Naive thymus-derived CD4-positive, alpha-beta T cell (primary cell): Measurements from ENCODE around the gene LEF1. TPM values are rescaled to one million over a fixed set of nuclear protein-coding genes. Genes with fewer than 3 reads are reported as not detected.
"Not testable (repeated sequence)": the region's sequence is repeated elsewhere in the genome, so short reads cannot be mapped to it uniquely, and the experiment has no call there.

ENCODE experiments used
- ATAC-seq: fragments of 150-1000 bp; cut with Tn5 transposase; 2 replicates; pipeline ENCODE4 v1.10.0; 2021; ENCODE audit warnings: mild to moderate bottlenecking, moderate library complexity
- CTCF ChIA-PET: fragments of 350-600 bp; sonication (Branson Sonifier 250); formaldehyde crosslinking; loops from one replicate; lab custom pipeline; 2021; ENCODE audit warnings: antibody characterized with exemption; lab: Charles Lee
- POLR2A ChIA-PET: fragments of 350-600 bp; sonication (Branson Sonifier 250); formaldehyde crosslinking; loops from one replicate; lab custom pipeline; 2021; ENCODE audit warnings: antibody characterized with exemption, inconsistent platforms; lab: Charles Lee
- DNase-seq, 9 donors: peaks; one replicate each; pipeline versions ENCODE4 v3.0.0 to v3.0.0-alpha.2; 2020 to 2022; ENCODE audit warnings: mixed read lengths in 1 of 9
- H3K27ac ChIP-seq: one replicate; pipeline ENCODE4 v1.7.0; 2013; ENCODE audit warnings: mild to moderate bottlenecking, low read depth, low read length, moderate library complexity
- H3K27me3 ChIP-seq, 2 donors: one replicate each; pipeline ENCODE4 v1.7.0; 2013; ENCODE audit warnings: low read length in 2 of 2, mild to moderate bottlenecking in 2 of 2, moderate library complexity in 2 of 2; ENCODE audit not compliant: control insufficient read depth in 2 of 2, insufficient read depth in 2 of 2
- H3K36me3 ChIP-seq, 3 experiments: 1 replicate in 2 of 3; 2 replicates in 1 of 3; pipeline ENCODE4 v1.7.0; 2013; ENCODE audit warnings: low read length in 3 of 3, mild to moderate bottlenecking in 3 of 3, moderate library complexity in 1 of 3; ENCODE audit not compliant: insufficient read depth in 3 of 3, control insufficient read depth in 2 of 3
- H3K4me1 ChIP-seq, 2 donors: one replicate each; pipeline ENCODE4 v1.7.0; 2013; ENCODE audit warnings: low read length in 2 of 2, mild to moderate bottlenecking in 2 of 2, moderate library complexity in 1 of 2; ENCODE audit not compliant: control insufficient read depth in 2 of 2, insufficient read depth in 2 of 2
- H3K4me3 ChIP-seq: 2 replicates; pipeline ENCODE4 v1.7.0; 2013; ENCODE audit warnings: mild to moderate bottlenecking, low read length
- H3K9me3 ChIP-seq, 3 experiments: 1 replicate in 2 of 3; 2 replicates in 1 of 3; pipeline ENCODE4 v1.7.0; 2013; ENCODE audit warnings: low read length in 3 of 3; ENCODE audit not compliant: control insufficient read depth in 2 of 3
- H3K27ac Mint-ChIP-seq, 9 donors: one replicate each; pipeline ENCODE4 v1.8.0; 2020 to 2022; ENCODE audit warnings: mixed read lengths in 9 of 9, mild to moderate bottlenecking in 8 of 9, moderate library complexity in 5 of 9, inconsistent platforms in 2 of 9
- H3K27me3 Mint-ChIP-seq, 5 donors: one replicate each; pipeline ENCODE4 v1.8.0; 2021 to 2022; ENCODE audit warnings: mixed read lengths in 5 of 5, mild to moderate bottlenecking in 1 of 5
- H3K36me3 Mint-ChIP-seq, 5 donors: one replicate each; pipeline ENCODE4 v1.8.0; 2020 to 2022; ENCODE audit warnings: mixed read lengths in 5 of 5, mild to moderate bottlenecking in 3 of 5, inconsistent platforms in 1 of 5
- H3K4me1 Mint-ChIP-seq, 7 donors: one replicate each; pipeline ENCODE4 v1.8.0; 2020 to 2022; ENCODE audit warnings: mixed read lengths in 7 of 7, mild to moderate bottlenecking in 3 of 7, inconsistent platforms in 1 of 7
- H3K4me3 Mint-ChIP-seq, 10 donors: one replicate each; pipeline ENCODE4 v1.8.0; 2020 to 2022; ENCODE audit warnings: mild to moderate bottlenecking in 10 of 10, mixed read lengths in 10 of 10, moderate library complexity in 6 of 10, inconsistent platforms in 2 of 10
- H3K9me3 Mint-ChIP-seq, 11 donors: one replicate each; pipeline ENCODE4 v1.8.0; 2020 to 2022; ENCODE audit warnings: mixed read lengths in 11 of 11, mild to moderate bottlenecking in 4 of 11, inconsistent platforms in 1 of 11, moderate library complexity in 1 of 11
- intact Hi-C, 2 donors: fragments of 100-400 bp; cut with micrococcal nuclease; formaldehyde crosslinking; loops; one replicate each; pipeline ENCODE4 v1.15.1; 2023
- polyA plus RNA-seq, 2 donors: library from polyadenylated mRNA; unstranded; fragments of 300-500 nt; fragmentation: Illumina TruSeq; gene quantifications; one replicate each; pipeline ENCODE4 v1.2.3, GENCODE V29; 2021
- total RNA-seq, 6 experiments: library from RNA in 5 of 6; stranded (reverse) in 5 of 6; gene quantifications; 1 replicate in 5 of 6; 2 replicates in 1 of 6; pipeline ENCODE4 v1.2.3 and lab custom pipeline; 2021 to 2026

LEF1 gene
- total and polyA plus RNA-seq, 7 experiments from 2014 or later: 270 to 928 (median 674) TPM

DNA sequence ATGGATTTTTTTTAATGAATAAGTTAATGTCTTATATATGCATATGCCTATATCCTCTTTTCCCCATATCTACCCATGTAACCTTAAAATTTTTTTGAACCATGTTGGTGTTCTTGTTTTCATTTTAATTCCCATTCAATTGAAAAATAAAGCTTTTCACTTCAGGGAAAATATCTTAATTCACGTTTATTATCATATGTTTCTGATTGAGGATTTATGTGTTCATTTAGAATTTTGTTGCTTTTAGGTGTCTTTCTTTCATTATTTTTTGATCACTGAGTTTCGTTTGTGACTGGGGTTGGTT is 149.9 kb downstream of the LEF1 start:
- H3K36me3 ChIP-seq: peaks cover 0 to 36% (median 4%) of the 10 kb centered on the region in 3 experiments
- ATAC-seq: no peak
- H3K9me3 Mint-ChIP-seq: no peaks in the 10 kb centered on the region
- H3K27ac Mint-ChIP-seq: peak overlapping the region in 5 of 9 donors; percentile 5 to 86 (median 52)
- no peaks in the 10 kb centered on the region for H3K4me1 ChIP-seq
- H3K27me3 ChIP-seq: no peaks in the 10 kb centered on the region
- H3K4me3 ChIP-seq: no peak overlapping the region
- H3K36me3 Mint-ChIP-seq: peaks cover 2 to 40% (median 22%) of the 10 kb centered on the region in 5 donors
- H3K9me3 ChIP-seq: no peaks in the 10 kb centered on the region
- no peak overlapping the region for H3K4me3 Mint-ChIP-seq
- no peak overlapping the region for H3K27ac ChIP-seq
- H3K27me3 Mint-ChIP-seq: no peaks in the 10 kb centered on the region
- DNase-seq: no peak
- intact Hi-C loops: loop anchor here (1.0 to 10.0 kb wide), 12 partner anchors 454 to 1388 kb away; partner anchors contain the start of genes OSTC (in 2 of the 2), RPL34 (in 2 of the 2) and ETNPPL (in 1 of the 2)
- POLR2A ChIA-PET: interaction anchor here (0.6 to 2.5 kb wide), 10 partner anchors 11 to 601 kb away, joined by 3 to 6 read pairs (median 4); partner anchors contain the start of gene RPL34
- CTCF ChIA-PET: interaction anchor here (0.6 to 4.9 kb wide), 32 partner anchors 11 to 1572 kb away, joined by 3 to 77 read pairs (median 4); partner anchors contain the start of gene LEF1
- peaks cover 0 to 28% (median 14%) of the 10 kb centered on the region in 7 donors for H3K4me1 Mint-ChIP-seq

DNA sequence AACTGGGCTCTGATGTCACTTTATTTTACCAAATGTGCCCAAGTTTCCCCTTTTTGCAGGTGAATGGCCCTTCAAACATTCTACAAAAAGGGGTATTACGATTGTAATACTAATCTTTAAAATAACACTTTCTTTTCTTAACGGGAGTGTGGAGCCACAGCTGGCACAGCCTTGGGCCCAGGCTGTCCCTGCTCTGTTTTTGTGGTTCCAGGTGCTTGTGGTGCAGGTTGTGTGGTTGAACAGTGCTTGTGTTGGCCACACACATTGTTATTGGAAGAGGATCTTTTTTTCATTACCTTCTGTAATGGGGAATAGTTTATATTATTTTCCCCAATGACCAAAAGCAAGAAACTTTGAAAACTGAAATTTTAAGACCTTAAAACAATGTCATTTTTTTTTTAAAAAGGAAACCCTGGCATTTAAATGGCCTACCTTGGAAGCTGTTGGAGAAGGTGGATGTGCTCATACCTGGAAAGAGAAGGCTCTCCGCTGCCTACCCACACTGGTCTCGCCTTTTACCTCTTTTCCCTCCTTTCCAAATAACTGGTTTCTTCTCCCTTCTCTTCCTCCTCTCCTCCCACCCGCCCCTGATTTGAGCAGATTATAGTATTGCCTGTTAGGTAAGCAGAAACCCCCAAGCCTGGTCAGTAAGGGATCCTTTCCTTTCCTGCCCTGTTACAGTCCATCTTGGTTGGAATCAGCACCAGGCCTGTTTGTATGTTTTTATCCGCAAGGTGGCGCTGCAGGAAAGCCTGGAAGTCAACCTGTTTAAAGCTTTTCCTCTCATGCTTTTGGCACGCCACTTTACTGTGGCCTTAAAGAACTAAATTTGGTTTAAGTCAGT is 150.5 kb downstream of the LEF1 start:
- intact Hi-C loops: loop anchor here (1.0 to 10.0 kb wide), 12 partner anchors 455 to 1389 kb away; partner anchors contain the start of genes OSTC (in 2 of the 2), RPL34 (in 2 of the 2) and ETNPPL (in 1 of the 2)
- Histone ChIP-seq H3K27ac (no peak overlapping the region), H3K27me3 (no peaks in the 10 kb centered on the region), H3K4me3 (no peak overlapping the region), H3K36me3 (peaks cover 0 to 36% (median 4%) of the 10 kb centered on the region in 3 experiments), H3K4me1 (no peaks in the 10 kb centered on the region), H3K9me3 (no peaks in the 10 kb centered on the region)
- no peaks in the 10 kb centered on the region for H3K27me3 Mint-ChIP-seq
- no peak overlapping the region for H3K4me3 Mint-ChIP-seq
- peak; percentile 63 to 86 (median 76) for DNase-seq
- peak overlapping the region in 6 of 9 donors; percentile 5 to 86 (median 52) for H3K27ac Mint-ChIP-seq
- H3K4me1 Mint-ChIP-seq: peaks cover 0 to 27% (median 14%) of the 10 kb centered on the region in 7 donors
- ChIA-PET POLR2A (interaction anchor here (0.6 to 2.5 kb wide), 8 partner anchors 12 to 602 kb away, joined by 3 to 6 read pairs (median 4); partner anchors contain the start of gene RPL34), CTCF (interaction anchor here (0.6 to 4.9 kb wide), 28 partner anchors 12 to 1388 kb away, joined by 3 to 77 read pairs (median 4); partner anchors contain the start of gene LEF1)
- ATAC-seq: peak; percentile 84
- H3K36me3 Mint-ChIP-seq: peaks cover 0 to 35% (median 18%) of the 10 kb centered on the region in 5 donors
- H3K9me3 Mint-ChIP-seq: no peaks in the 10 kb centered on the region

DNA sequence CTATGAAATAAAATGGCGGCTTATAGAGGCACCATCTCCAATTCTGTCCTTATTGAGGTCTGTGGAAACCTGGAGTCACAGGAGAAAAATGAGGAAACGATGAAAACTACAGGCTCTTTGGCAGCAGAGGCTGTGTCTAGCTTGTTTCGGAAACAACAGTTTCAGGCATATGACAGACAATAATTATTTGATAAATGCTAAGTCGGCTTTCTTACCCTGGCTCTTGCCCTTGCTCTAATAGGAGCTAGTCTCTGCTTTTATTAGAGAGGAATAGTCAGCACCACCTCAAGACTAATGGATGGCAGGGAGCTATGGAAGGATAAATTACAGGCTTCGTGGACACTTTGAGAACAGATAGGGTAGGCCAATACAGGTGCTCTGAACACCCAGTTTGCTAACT is 154.8 kb downstream of the LEF1 start:
- POLR2A ChIA-PET: interaction anchor here (1.2 to 1.5 kb wide), 2 partner anchors 9 to 24 kb away, joined by 3 to 8 read pairs; no protein-coding TSS in a partner anchor
- no peaks in the 10 kb centered on the region for H3K27me3 Mint-ChIP-seq
- no peak for ATAC-seq

DNA sequence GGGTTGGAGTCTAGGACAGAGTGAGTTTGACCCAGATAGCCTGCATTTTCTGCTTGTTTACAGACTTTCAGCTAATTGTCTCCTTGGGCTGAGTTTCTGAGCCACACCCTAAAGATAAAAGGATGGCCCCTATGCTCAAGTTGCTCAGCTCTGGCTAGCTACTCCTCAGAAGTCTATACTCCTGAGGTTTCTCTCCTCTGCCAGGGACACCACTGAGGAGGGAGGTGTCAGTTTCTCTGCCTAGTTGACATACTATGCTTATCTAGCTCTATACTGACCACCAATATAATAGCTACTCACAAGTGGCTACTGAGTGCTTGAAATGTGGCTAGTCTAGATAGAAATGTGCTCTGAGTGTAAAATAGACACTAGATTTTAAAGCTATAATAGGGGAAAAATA is 155.4 kb downstream of the LEF1 start:
- Mint-ChIP-seq H3K4me3 (no peak overlapping the region), H3K27ac (peak overlapping the region in 1 of 9 donors; percentile 20), H3K27me3 (no peaks in the 10 kb centered on the region), H3K36me3 (peaks cover 9 to 40% (median 35%) of the 10 kb centered on the region in 5 donors), H3K4me1 (peaks cover 2 to 16% (median 4%) of the 10 kb centered on the region in 7 donors), H3K9me3 (peaks cover 0 to 2% (median 0%) of the 10 kb centered on the region in 11 donors)
- ChIA-PET POLR2A (interaction anchor here (1.5 kb wide), 1 partner anchor 23 kb away, joined by 8 read pairs; no protein-coding TSS in a partner anchor), CTCF (interaction anchor here (0.9 to 1.4 kb wide), 2 partner anchors 157 to 560 kb away, joined by 3 to 6 read pairs; no protein-coding TSS in a partner anchor)
- Histone ChIP-seq H3K4me3 (no peak overlapping the region), H3K9me3 (no peaks in the 10 kb centered on the region), H3K27ac (no peak overlapping the region), H3K27me3 (no peaks in the 10 kb centered on the region), H3K36me3 (peaks cover 0 to 30% (median 2%) of the 10 kb centered on the region in 3 experiments), H3K4me1 (no peaks in the 10 kb centered on the region)
- intact Hi-C loops: loop anchor here in 1 of 2 donors (10.0 kb wide), 1 partner anchor 751 kb away; the partner anchor contains the start of gene ETNPPL
- ATAC-seq (no peak), DNase-seq (no peak)

More for the DNA sequence above, 154.8 kb downstream of the LEF1 start:
- H3K4me1 ChIP-seq: no peaks in the 10 kb centered on the region
- H3K27me3 ChIP-seq: no peaks in the 10 kb centered on the region
- no peak overlapping the region for H3K4me3 ChIP-seq
- CTCF ChIA-PET: interaction anchor here (0.6 to 1.6 kb wide), 7 partner anchors 12 to 1962 kb away, joined by 3 to 6 read pairs (median 3); no protein-coding TSS in a partner anchor
- peaks cover 0 to 30% (median 2%) of the 10 kb centered on the region in 3 experiments for H3K36me3 ChIP-seq
- no peaks in the 10 kb centered on the region for H3K9me3 ChIP-seq
- Mint-ChIP-seq H3K4me3 (no peak overlapping the region), H3K4me1 (peaks cover 0 to 19% (median 6%) of the 10 kb centered on the region in 7 donors), H3K27ac (no peak overlapping the region), H3K9me3 (peaks cover 0 to 2% (median 0%) of the 10 kb centered on the region in 11 donors), H3K36me3 (peaks cover 9 to 43% (median 32%) of the 10 kb centered on the region in 5 donors)
- no peak overlapping the region for H3K27ac ChIP-seq
- DNase-seq: no peak
- intact Hi-C loops: loop anchor here in 1 of 2 donors (10.0 kb wide), 1 partner anchor 751 kb away; the partner anchor contains the start of gene ETNPPL

DNA sequence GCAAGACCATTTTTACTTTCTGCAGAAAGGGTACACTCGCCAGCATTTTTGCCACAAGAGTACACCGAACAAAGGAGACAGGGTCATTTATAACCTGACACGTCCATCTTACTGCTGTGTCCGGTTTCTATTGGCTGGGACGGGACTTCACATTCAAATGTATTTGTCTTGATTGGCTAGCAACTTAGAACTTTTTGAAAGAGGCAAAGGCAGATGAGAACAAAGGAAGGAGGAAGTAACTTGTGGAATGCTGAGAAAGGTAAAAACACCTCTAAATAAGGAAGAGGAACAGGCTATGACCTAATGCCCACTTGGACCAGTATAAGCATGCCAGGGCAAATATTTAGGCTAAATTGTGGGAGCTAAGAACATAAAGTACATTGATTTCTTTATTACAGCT is 156.3 kb downstream of the LEF1 start:
- H3K4me3 ChIP-seq, H3K27me3 Mint-ChIP-seq, H3K9me3 ChIP-seq, DNase-seq, POLR2A ChIA-PET, H3K27ac ChIP-seq, H3K27ac Mint-ChIP-seq, ATAC-seq, H3K27me3 ChIP-seq, H3K4me1 ChIP-seq, H3K9me3 Mint-ChIP-seq, H3K4me3 Mint-ChIP-seq: not testable (repeated sequence)
- CTCF ChIA-PET: interaction anchor here (1.7 kb wide), 1 partner anchor 119 kb away, joined by 3 read pairs; no protein-coding TSS in a partner anchor
- Mint-ChIP-seq H3K4me1 (peaks cover 2 to 24% (median 9%) of the 10 kb centered on the region in 7 donors), H3K36me3 (peaks cover 9 to 40% (median 36%) of the 10 kb centered on the region in 5 donors)
- intact Hi-C loops: loop anchor here in 1 of 2 donors (10.0 kb wide), 1 partner anchor 752 kb away; the partner anchor contains the start of gene ETNPPL
- peaks cover 0 to 30% (median 2%) of the 10 kb centered on the region in 3 experiments for H3K36me3 ChIP-seq

DNA sequence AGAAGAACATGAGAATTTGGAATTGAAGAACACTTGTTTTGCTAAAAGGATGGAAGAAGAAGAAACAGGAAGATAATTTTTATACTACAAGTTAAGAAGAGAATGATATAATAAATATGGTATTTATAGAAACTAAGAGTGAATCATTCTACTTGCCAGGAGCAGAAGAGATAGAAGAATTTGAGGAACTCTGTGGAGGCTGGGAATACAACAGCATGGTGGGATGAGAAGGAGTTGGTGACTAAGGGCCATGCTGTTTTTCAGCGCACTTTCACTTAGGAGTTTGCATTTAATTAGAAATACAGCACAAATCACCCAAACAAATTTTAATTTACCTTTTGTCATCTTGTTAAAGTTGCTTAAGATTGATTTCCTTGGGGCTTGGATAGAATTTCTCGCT is 158.6 kb downstream of the LEF1 start:
- Mint-ChIP-seq H3K9me3 (peaks cover 0 to 2% (median 0%) of the 10 kb centered on the region in 11 donors), H3K27ac (peak overlapping the region in 2 of 9 donors; percentile 46 to 56), H3K36me3 (peaks cover 9 to 36% (median 32%) of the 10 kb centered on the region in 5 donors), H3K4me3 (no peak overlapping the region), H3K4me1 (peaks cover 7 to 40% (median 17%) of the 10 kb centered on the region in 7 donors), H3K27me3 (no peaks in the 10 kb centered on the region)
- Histone ChIP-seq H3K27me3 (no peaks in the 10 kb centered on the region), H3K4me1 (peaks cover 0 to 9% of the 10 kb centered on the region in 2 donors), H3K27ac (no peak overlapping the region), H3K9me3 (no peaks in the 10 kb centered on the region), H3K4me3 (no peak overlapping the region), H3K36me3 (peaks cover 0 to 16% (median 2%) of the 10 kb centered on the region in 3 experiments)
- ATAC-seq (no peak), DNase-seq (no peak)
- intact Hi-C loops: loop anchor here in 1 of 2 donors (10.0 kb wide), 1 partner anchor 755 kb away; the partner anchor contains the start of gene ETNPPL
- CTCF ChIA-PET: no interaction called here
- POLR2A ChIA-PET: no interaction called here
